ENCODE measurements around the gene ALX4.

ALX4 gene

DNA sequence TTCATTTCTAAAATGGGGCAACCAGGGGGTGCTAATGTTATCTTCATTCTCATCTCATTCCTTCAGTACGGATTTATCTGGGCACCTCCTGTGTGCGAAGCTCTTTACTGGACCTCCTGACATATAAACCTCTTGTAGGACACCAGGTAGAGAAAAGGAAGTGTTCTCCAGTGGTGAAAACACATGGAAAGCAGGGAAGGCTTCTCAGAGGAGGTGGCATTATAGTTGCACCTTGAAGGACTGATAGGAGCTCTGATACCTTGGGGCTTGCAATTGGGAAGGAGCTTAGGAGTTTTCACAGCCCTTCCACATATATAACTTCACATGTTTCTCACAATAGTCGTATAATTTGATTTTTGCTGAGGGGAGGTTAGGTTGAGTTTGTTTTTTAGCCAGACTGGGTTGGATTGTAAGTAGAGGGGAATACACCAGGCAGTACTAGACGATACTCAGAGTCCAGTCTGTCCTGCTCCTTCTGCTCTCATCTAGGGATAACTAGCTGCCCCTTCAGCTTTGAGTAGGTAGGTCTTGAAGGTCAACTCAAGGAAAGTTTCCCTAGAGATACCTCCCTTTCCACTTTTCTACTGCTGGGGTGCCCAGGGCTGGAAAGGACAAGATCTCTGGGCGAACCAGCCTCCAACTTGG lies 34.0 kb upstream of the ALX4 start:
- H3K27me3 Mint-ChIP-seq, result peaks cover 31% of the 10 kb centered on the region
- no peaks in the 10 kb centered on the region for H3K4me1 Mint-ChIP-seq (ENCODE audit: low read depth)
- no peaks in the 10 kb centered on the region for H3K9me3 Mint-ChIP-seq
- no peak overlapping the region for H3K27ac Mint-ChIP-seq
- no peaks in the 10 kb centered on the region for H3K36me3 Mint-ChIP-seq (ENCODE audit: low read depth)
- H3K4me3 Mint-ChIP-seq, result no peak overlapping the region
- DNase-seq, result no peak

DNA sequence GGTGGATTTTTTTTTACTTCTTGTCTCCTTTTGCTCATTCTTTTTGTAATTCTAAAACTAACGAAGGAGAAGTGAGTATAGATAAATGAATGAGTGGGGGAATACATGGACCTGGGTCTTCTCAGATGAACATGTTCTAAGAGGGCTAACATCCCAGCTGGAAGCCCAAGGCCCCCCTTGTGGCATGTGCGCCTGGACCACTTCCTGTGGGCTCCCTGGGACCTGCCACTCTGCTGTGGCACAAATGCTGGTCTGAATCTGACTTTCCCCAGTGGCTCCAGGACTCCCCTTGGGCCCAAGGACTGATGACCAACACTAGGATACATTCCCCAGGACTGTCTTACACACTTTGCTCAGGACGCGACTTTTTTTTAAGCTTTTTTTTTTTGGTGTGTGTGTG lies 32.7 kb upstream of the ALX4 start:
- Mint-ChIP-seq H3K4me3 (no peak overlapping the region), H3K27me3 (peaks cover 36% of the 10 kb centered on the region), H3K27ac (no peak overlapping the region), H3K36me3 (ENCODE audit: low read depth) (no peaks in the 10 kb centered on the region), H3K9me3 (no peaks in the 10 kb centered on the region), H3K4me1 (ENCODE audit: low read depth) (no peaks in the 10 kb centered on the region)
- no peak for DNase-seq

DNA sequence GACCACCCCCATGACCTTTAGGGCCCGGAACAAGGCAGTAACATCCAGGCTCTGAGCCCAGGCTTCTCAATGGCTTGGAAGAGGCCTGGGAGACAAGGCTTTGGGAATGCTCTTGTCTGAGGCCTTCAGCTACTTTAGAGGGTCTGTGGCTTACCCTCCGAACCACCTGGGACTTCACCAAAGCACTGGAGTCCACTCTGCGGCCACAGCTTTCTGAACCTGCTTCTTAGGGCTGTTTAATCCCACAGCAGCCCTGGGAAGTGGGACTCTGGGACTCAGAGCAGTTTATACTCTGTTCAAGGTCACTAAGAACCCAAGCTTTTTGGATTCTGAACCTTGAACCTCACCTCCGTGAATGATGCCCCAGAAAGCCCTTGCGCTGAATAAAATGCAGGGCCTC lies 30.7 kb upstream of the ALX4 start:
- Mint-ChIP-seq H3K4me1 (ENCODE audit: low read depth) (no peaks in the 10 kb centered on the region), H3K9me3 (no peaks in the 10 kb centered on the region), H3K36me3 (ENCODE audit: low read depth) (no peaks in the 10 kb centered on the region), H3K27ac (no peak overlapping the region), H3K27me3 (peaks cover 47% of the 10 kb centered on the region), H3K4me3 (no peak overlapping the region)
- no peak for DNase-seq

DNA sequence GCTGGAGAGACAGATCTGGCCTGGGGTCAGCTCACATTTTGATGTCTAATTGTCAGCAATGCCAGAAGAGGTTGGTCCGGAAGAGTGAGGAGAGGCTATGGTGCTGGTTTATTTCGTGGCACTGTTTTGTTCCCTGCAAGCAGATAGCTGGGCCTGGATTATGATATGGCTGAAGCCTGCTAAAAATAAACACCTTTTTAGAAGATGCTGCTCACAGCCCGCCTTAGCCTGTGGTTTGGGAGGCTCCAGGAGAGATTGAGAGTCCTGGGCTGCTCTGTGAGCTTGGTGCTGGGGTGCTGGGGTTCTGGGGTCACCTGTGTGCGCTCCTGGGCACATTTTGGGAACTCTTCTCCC lies 29.6 kb upstream of the ALX4 start:
- H3K4me1 Mint-ChIP-seq (ENCODE audit: low read depth), result no peaks in the 10 kb centered on the region
- H3K4me3 Mint-ChIP-seq, result no peak overlapping the region
- H3K9me3 Mint-ChIP-seq, result no peaks in the 10 kb centered on the region
- H3K27me3 Mint-ChIP-seq, result peaks cover 55% of the 10 kb centered on the region
- no peak for DNase-seq
- H3K36me3 Mint-ChIP-seq (ENCODE audit: low read depth), result no peaks in the 10 kb centered on the region
- H3K27ac Mint-ChIP-seq, result no peak overlapping the region

DNA sequence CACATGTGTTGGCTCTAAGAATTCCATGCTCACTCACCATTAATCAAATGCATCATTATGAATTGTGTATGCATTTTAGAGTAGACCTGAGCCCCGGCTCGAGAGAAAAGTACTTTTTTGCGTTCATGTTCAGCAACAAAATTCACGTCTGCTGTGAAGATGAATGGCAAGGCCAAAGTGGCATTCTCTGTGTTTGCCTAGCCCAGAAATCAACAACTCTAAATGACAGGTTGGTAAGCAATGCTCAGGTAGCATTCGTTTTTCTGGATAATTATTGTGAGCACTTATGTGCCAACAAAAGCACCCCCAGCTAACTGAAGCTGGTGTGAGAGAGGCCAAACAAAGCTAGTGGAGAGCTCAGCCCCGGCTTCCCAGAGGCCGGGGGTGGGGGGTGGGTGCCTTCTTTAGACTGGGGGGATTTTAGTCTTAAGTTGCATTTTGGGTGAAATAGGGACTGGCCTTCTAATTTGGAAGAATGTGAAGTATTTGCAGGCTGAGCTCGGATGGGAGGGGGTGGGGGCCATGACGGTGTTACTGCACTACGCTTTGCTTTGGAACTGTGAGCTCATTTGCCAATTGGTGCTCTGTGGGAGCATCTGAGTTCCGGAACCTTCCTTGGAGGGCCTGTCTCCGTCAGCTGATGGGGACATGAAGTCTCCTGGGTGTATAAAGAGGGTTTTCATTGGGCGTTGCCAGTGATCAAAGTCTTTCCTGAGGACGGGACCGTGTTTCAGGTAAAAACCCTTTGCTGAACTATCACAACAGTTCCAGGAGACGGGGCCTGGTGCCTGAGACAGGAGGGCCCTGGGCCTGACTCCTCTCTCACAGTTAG lies 29.0 kb upstream of the ALX4 start:
- H3K36me3 Mint-ChIP-seq (ENCODE audit: low read depth), result no peaks in the 10 kb centered on the region
- no peak overlapping the region for H3K4me3 Mint-ChIP-seq
- peaks cover 57% of the 10 kb centered on the region for H3K27me3 Mint-ChIP-seq
- no peak for DNase-seq
- H3K27ac Mint-ChIP-seq, result no peak overlapping the region
- H3K4me1 Mint-ChIP-seq (ENCODE audit: low read depth), result no peaks in the 10 kb centered on the region
- no peaks in the 10 kb centered on the region for H3K9me3 Mint-ChIP-seq

DNA sequence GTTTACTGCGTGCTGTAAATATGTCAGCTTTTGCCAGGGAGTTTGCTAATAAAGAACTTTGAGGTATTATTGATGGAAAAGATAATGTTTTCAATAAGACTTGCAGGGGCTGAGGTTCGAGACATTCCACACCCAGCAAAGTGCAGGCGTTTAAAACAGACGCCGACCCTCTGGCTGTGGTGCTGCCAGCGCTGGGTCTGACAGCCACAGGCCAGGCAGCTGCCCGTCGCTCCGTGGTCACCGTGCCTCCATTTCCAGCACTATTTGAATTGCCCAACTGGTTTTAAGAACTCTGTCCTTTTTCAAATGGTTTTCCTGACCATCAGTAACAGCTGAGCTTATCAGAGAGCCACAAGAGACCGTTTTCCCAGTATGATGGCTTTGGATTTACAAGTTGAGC lies 28.1 kb upstream of the ALX4 start:
- Mint-ChIP-seq H3K4me3 (no peak overlapping the region), H3K27me3 (peaks cover 63% of the 10 kb centered on the region), H3K4me1 (ENCODE audit: low read depth) (no peaks in the 10 kb centered on the region), H3K36me3 (ENCODE audit: low read depth) (no peaks in the 10 kb centered on the region), H3K9me3 (no peaks in the 10 kb centered on the region), H3K27ac (no peak overlapping the region)
- DNase-seq, result no peak

DNA sequence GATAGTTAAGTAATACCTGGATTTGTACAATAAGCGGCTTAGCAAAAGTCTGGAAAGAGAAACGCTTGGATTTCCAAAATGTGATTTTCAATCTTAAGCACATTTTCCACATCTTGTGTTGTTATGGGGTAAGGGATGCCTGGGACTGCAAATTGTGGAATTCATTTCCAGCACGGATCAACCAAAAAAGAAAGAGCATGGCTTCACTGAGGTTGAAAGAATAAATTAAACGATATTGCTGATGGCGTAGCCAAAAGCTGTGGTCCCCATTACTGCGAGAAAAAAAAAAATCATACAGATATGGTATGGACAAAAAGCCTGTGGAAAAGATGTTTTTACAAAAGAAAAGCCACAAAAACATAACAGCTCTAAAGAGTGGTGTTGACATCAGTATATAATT lies 26.0 kb upstream of the ALX4 start:
- Mint-ChIP-seq H3K36me3 (ENCODE audit: low read depth) (no peaks in the 10 kb centered on the region), H3K27me3 (peaks cover 66% of the 10 kb centered on the region), H3K4me1 (ENCODE audit: low read depth) (no peaks in the 10 kb centered on the region), H3K9me3 (no peaks in the 10 kb centered on the region), H3K27ac (no peak overlapping the region), H3K4me3 (no peak overlapping the region)
- DNase-seq, result no peak

DNA sequence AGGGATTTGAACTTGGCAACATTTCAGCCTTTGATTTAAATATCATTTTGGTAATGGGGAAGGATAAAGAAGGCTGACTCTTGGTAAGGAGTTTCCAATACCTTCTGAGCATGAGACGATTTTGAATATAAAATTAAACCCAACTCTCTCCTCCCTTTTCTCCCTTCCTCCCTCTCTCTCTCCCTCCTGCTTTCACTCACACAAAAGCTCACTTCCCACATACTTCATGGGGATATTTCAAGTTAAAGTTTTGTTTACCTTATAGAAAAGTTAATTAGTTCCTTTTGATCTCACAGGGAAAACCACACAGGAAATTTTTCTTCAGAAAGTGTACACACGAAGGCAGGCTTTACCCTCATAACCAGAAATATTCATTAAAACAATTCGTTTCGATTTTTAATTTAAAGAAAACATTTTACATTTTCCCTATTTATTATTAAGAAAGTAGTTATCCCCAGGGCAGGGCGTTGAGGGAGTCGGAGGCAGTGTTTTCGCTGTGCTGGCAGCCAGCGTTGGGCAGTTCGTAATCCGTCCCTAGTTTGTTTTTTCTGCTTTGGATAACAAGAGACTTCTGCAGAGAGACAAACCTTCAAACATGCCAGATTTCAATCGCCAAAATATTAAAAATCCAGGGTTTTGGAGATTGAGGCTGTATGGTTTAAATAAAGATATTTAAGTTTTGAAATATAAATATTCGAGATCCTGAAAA lies 25.3 kb upstream of the ALX4 start:
- Mint-ChIP-seq H3K9me3 (no peaks in the 10 kb centered on the region), H3K4me1 (ENCODE audit: low read depth) (no peaks in the 10 kb centered on the region), H3K4me3 (no peak overlapping the region), H3K27me3 (peaks cover 70% of the 10 kb centered on the region), H3K36me3 (ENCODE audit: low read depth) (no peaks in the 10 kb centered on the region), H3K27ac (no peak overlapping the region)
- DNase-seq, result no peak

DNA sequence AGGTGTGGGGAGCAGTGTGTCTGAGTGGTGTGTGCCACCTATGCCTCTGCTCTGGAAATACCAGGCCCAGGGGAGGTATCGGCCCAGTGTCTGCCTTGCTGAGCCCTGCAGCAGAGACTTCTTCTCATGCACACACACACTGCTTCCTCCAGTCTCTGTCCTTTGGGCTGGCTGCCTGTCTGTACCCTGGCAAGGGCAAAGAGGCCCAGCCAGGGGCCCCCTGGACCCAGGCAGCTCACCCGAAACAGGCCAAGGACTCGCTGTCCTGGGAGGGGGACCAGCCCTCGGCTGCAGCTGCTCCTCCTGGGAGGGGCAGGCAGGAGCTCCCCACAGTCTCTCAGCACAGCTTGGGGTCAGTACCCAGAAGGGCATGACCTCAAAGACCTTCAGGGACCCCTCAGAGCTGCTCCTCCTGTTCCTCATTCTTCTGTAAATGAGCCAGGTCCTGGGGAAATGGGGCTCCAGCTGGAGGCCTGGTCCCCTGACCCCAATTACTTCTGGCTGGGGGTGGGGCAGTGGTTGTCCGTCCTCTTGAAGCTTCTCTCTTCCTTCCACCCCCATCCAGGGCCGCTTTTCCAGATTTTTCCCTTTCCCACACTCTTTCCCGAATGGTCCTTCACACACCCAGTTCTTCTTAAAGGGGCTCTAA lies 24.5 kb upstream of the ALX4 start:
- no peaks in the 10 kb centered on the region for H3K4me1 Mint-ChIP-seq (ENCODE audit: low read depth)
- H3K9me3 Mint-ChIP-seq, result no peaks in the 10 kb centered on the region
- no peak overlapping the region for H3K4me3 Mint-ChIP-seq
- DNase-seq, result no peak
- H3K27ac Mint-ChIP-seq, result no peak overlapping the region
- H3K36me3 Mint-ChIP-seq (ENCODE audit: low read depth), result no peaks in the 10 kb centered on the region
- H3K27me3 Mint-ChIP-seq, result peaks cover 73% of the 10 kb centered on the region

DNA sequence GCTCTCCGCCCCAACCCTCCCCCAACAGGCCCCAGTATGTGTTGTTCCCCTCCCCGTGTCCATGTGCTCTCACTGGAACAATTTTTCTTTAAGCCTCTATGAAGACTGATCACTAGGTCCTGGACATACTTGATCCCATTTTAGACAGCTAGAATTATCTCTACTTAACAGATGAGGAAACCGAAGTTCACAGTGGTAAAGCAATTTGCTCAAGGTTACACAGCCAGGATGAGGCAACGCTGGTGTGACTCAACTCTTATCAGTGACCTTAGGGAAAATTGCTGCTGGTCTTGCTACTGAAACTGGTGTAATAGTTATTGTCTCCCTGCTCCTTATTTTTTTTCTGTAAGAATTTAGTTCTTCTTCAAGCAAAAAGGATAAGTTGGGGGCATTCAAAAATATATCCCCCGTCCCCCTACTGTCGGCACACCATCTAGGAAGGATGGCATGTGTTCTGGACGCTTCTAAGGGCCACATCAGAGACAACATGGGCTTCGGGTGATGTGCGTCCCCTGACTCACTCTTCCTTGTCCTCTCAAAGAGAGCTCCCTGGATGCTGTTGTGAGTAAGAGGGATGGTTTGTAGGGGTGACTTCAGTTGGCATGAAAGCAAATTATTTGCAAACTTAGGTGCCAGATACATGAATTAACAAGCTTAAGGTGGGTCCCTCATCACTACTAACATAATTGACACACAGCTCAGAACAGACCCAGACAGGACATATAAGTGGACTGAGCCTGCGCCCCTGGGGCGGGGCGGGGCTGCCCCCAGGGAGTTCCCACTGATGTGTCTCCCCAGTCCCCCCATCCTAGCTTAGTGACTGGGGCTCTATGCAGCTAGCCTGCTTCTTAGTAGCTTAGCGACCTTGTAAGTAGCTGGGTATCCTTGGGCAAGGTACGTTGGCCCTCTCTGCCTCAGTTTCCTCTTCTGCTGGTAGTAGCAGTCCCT lies 23.6 kb upstream of the ALX4 start:
- Mint-ChIP-seq H3K4me3 (no peak overlapping the region), H3K9me3 (no peaks in the 10 kb centered on the region), H3K27me3 (peaks cover 70% of the 10 kb centered on the region), H3K27ac (no peak overlapping the region), H3K4me1 (ENCODE audit: low read depth) (no peaks in the 10 kb centered on the region), H3K36me3 (ENCODE audit: low read depth) (no peaks in the 10 kb centered on the region)
- no peak for DNase-seq

DNA sequence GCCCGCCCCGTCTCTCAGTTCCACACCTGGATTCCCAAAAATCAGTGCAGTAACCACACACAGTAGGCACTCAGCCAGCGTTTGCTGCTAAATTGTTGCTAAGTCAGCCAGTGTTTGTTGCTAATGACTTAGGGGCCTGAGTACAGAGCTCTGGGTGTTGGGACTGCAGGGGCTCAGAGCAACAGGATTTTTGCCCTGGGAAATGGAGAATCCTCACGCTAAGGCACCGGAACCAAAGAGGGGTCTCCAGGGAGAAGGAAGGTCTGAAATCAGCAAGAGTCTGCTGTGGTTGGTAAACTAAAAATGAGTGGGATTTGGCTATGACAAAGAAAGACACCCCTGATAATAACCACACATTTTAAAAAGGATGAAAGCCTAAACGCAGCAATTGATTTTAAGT lies 22.7 kb upstream of the ALX4 start:
- Mint-ChIP-seq H3K27me3 (peaks cover 70% of the 10 kb centered on the region), H3K36me3 (ENCODE audit: low read depth) (no peaks in the 10 kb centered on the region), H3K4me3 (no peak overlapping the region), H3K9me3 (no peaks in the 10 kb centered on the region), H3K27ac (no peak overlapping the region), H3K4me1 (ENCODE audit: low read depth) (no peaks in the 10 kb centered on the region)
- DNase-seq, result no peak

DNA sequence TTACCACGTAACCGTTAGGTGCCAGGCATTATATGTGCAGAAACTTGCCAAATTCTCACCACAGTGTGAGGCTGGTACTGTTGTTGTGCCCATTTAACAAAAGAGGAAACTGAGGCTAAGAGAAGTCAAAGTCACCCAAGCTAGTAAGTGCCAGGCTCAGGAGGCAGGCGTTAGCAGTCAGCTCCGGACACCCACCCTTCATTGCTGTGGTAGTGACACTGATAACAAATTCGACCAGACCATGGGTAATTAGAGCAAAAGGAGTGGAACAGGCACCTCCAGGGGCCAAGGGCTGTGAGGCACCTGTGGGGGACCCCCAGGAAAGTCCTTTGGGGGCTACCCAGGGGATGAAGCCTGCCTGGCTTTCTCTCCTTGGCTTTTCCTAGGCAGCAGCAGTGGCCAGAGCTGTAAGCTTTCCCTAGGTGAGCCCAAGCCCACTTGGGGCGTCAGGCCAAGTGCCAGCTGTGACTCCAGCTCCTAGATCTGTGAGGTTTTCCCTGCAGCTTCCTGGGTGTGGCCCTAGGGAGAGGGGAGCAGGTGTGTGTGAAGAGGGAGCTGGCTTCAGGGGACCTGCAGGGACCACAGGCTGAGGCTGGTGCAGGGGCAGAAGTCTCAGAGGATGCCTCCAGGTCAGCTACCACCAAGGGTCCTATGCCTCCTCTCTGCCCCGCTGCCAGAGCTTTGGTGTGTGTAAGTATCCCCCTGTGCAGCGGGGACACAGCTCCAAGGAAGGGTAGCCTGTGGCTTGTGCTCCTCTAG lies 19.7 kb upstream of the ALX4 start:
- Mint-ChIP-seq H3K27ac (no peak overlapping the region), H3K4me3 (no peak overlapping the region), H3K4me1 (ENCODE audit: low read depth) (no peaks in the 10 kb centered on the region), H3K27me3 (peaks cover 71% of the 10 kb centered on the region), H3K9me3 (no peaks in the 10 kb centered on the region), H3K36me3 (ENCODE audit: low read depth) (no peaks in the 10 kb centered on the region)
- no peak for DNase-seq

DNA sequence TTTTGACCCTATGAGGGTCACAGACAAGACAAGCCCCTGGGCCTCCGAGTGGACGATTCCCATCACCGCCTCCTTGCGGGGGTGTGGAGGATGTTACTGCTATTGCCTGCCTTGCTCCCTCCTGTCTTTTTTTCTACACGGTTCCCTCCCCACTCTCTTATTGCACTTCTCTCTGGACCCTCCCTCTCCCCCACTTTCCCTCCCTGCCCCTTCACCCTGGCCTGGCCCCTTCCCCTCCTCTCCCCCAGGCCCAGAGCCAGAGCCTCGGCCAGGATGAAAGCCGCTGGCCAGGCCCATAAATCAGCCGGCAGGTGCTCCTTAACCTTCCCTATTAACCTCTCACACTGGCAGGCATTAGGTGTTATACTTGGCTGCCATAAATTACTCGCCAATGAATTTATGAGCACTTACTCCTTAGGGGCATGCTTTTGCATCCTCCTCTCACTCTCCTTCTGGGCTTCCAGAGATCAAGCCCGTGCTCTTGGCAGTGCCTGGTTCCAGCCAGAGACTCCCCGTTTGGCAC lies 18.3 kb upstream of the ALX4 start:
- no peaks in the 10 kb centered on the region for H3K4me1 Mint-ChIP-seq (ENCODE audit: low read depth)
- H3K36me3 Mint-ChIP-seq (ENCODE audit: low read depth), result no peaks in the 10 kb centered on the region
- H3K27ac Mint-ChIP-seq, result no peak overlapping the region
- H3K4me3 Mint-ChIP-seq, result no peak overlapping the region
- no peak for DNase-seq
- no peaks in the 10 kb centered on the region for H3K9me3 Mint-ChIP-seq
- peaks cover 74% of the 10 kb centered on the region for H3K27me3 Mint-ChIP-seq
